WTC11 (cell line): ENCODE results near the gene ELP4. TPM values are rescaled to one million over a fixed set of nuclear protein-coding genes. Genes with fewer than 3 reads are reported as not detected.

Source experiments
- ATAC-seq: fragments of 200-7000 bp; cut with Tn5 transposase; 2 replicates; pipeline ENCODE4 v1.10.0; 2021; ENCODE audit warnings: mild to moderate bottlenecking, moderate library complexity
- CTCF ChIA-PET: fragments of 300-600 bp; sonication (Branson Sonifier 250); formaldehyde crosslinking; loops from one replicate; lab custom pipeline; 2021; ENCODE audit warnings: antibody characterized with exemption; lab: Charles Lee
- POLR2A ChIA-PET: fragments of 350-600 bp; sonication (Branson Sonifier 250); formaldehyde crosslinking; loops from one replicate; lab custom pipeline; 2021; ENCODE audit warnings: antibody characterized with exemption; lab: Charles Lee
- DNase-seq: peaks from one replicate; pipeline ENCODE4 v3.0.0; 2021; ENCODE audit warnings: low spot score
- H3K27ac Mint-ChIP-seq: 2 replicates; pipeline ENCODE4 v1.8.0; 2021; ENCODE audit warnings: mixed read lengths
- H3K27me3 Mint-ChIP-seq: 2 replicates; pipeline ENCODE4 v1.8.0; 2021; ENCODE audit warnings: low read depth, mild to moderate bottlenecking, moderate library complexity, mixed read lengths
- H3K36me3 Mint-ChIP-seq: 2 replicates; pipeline ENCODE4 v1.8.0; 2021; ENCODE audit warnings: mixed read lengths
- H3K4me1 Mint-ChIP-seq: 2 replicates; pipeline ENCODE4 v1.8.0; 2022; ENCODE audit warnings: mixed read lengths
- H3K4me3 Mint-ChIP-seq: 2 replicates; pipeline ENCODE4 v1.8.0; 2021; ENCODE audit warnings: mild to moderate bottlenecking, moderate library complexity, mixed read lengths
- H3K9me3 Mint-ChIP-seq: 2 replicates; pipeline ENCODE4 v1.8.0; 2021; ENCODE audit warnings: mixed read lengths
- ATF1 ChIP-seq: sonication (generic); formaldehyde crosslinking; IDR thresholded peaks from 2 replicates; pipeline ENCODE4 v1.8.1; 2023; ENCODE audit warnings: mild to moderate bottlenecking, moderate library complexity, missing genetic modification reagents
- ATF3 ChIP-seq: sonication (generic); formaldehyde crosslinking; conservative IDR thresholded peaks from 2 replicates; pipeline ENCODE4 v1.8.1; 2022; ENCODE audit warnings: mild to moderate bottlenecking, missing genetic modification reagents
- ATF6 ChIP-seq: sonication (generic); formaldehyde crosslinking; IDR thresholded peaks from 2 replicates; pipeline ENCODE4 v1.8.1; 2023; ENCODE audit warnings: mild to moderate bottlenecking, missing genetic modification reagents
- CREB1 ChIP-seq: sonication (generic); formaldehyde crosslinking; IDR thresholded peaks from 2 replicates; pipeline ENCODE4 v1.8.0; 2023; ENCODE audit warnings: mild to moderate bottlenecking, missing genetic modification reagents
- CTCF ChIP-seq: fragments of 200-600 bp; IDR thresholded peaks from 2 replicates; pipeline ENCODE4 v1.8.0; 2022; ENCODE audit warnings: antibody characterized with exemption
- ELF4 ChIP-seq: sonication (generic); formaldehyde crosslinking; IDR thresholded peaks from 2 replicates; pipeline ENCODE4 v1.8.1; 2022; ENCODE audit warnings: low read depth, mild to moderate bottlenecking, moderate library complexity, missing genetic modification reagents
- FOXK1 ChIP-seq: sonication (generic); formaldehyde crosslinking; IDR thresholded peaks from 2 replicates; pipeline ENCODE4 v1.8.0; 2022; ENCODE audit warnings: mild to moderate bottlenecking, moderate library complexity, missing genetic modification reagents
- HMGA2 ChIP-seq: fragments of 250-450 bp; sonication (Bioruptor Pico); IDR thresholded peaks from 2 replicates; pipeline ENCODE4 v1.4.0; 2021; ENCODE audit warnings: mild to moderate bottlenecking, moderate library complexity
- NFATC4 ChIP-seq: fragments of 250-450 bp; sonication (Bioruptor Pico); IDR thresholded peaks from 2 replicates; pipeline ENCODE4 v1.9.0; 2021; ENCODE audit warnings: mild to moderate bottlenecking
- NR1H2 ChIP-seq: sonication (generic); formaldehyde crosslinking; IDR thresholded peaks from 2 replicates; pipeline ENCODE4 v1.9.0; 2021; ENCODE audit warnings: mild to moderate bottlenecking, moderate library complexity, missing genetic modification reagents
- PRDM15 ChIP-seq: sonication (generic); formaldehyde crosslinking; IDR thresholded peaks from 2 replicates; pipeline ENCODE4 v1.8.0; 2022; ENCODE audit warnings: missing genetic modification reagents
- USF2 ChIP-seq: sonication (generic); formaldehyde crosslinking; IDR thresholded peaks from 2 replicates; pipeline ENCODE4 v1.8.1; 2023; ENCODE audit warnings: mild to moderate bottlenecking, missing genetic modification reagents, moderate library complexity
- ZBTB43 ChIP-seq: sonication (generic); formaldehyde crosslinking; IDR thresholded peaks from 2 replicates; pipeline ENCODE4 v1.8.1; 2023; ENCODE audit warnings: mild to moderate bottlenecking, missing genetic modification reagents
- ZMAT4 ChIP-seq: fragments of 250-450 bp; sonication (Bioruptor Pico); IDR thresholded peaks from 2 replicates; pipeline ENCODE4 v1.9.0; 2021; ENCODE audit warnings: mild to moderate bottlenecking
- ZNF121 ChIP-seq: sonication (generic); formaldehyde crosslinking; IDR thresholded peaks from 2 replicates; pipeline ENCODE4 v1.8.0; 2023; ENCODE audit warnings: missing genetic modification reagents
- ZNF317 ChIP-seq: sonication (generic); formaldehyde crosslinking; IDR thresholded peaks from 2 replicates; pipeline ENCODE4 v1.8.1; 2023; ENCODE audit warnings: low read depth, mild to moderate bottlenecking, moderate library complexity, missing genetic modification reagents, borderline replicate concordance
- total RNA-seq: library from RNA; stranded (reverse); gene quantifications from 3 replicates; pipeline ENCODE4 v1.2.3, GENCODE V29; 2021

ELP4 gene
- total RNA-seq, 1 experiment from 2014 or later: 14.6 TPM

GRCh38 chr11:31640611-31641010, 131.0 kb downstream of the ELP4 start:
- ATAC-seq (no peak), DNase-seq (no peak)
- ChIA-PET POLR2A (no interaction called here), CTCF (interaction anchor here (0.9 to 5.7 kb wide), 22 partner anchors 9 to 533 kb away, joined by 3 to 47 read pairs (median 6); no protein-coding TSS in a partner anchor)
- H3K4me1 Mint-ChIP-seq: no peaks in the 10 kb centered on the region
- no peaks in the 10 kb centered on the region for H3K27me3 Mint-ChIP-seq
- no peaks in the 10 kb centered on the region for H3K9me3 Mint-ChIP-seq
- no peak overlapping the region for H3K4me3 Mint-ChIP-seq
- H3K27ac Mint-ChIP-seq: no peak overlapping the region
- H3K36me3 Mint-ChIP-seq: no peaks in the 10 kb centered on the region
- TF ChIP-seq ZMAT4 (CRISPR knock-in tag): no peak
- TF ChIP-seq ELF4: no peak
- peak; percentile 58 for TF ChIP-seq PRDM15 (CRISPR knock-in tag)
- no peak for TF ChIP-seq ATF6

- ATAC-seq (0 out of 2 replicates have a peak, but pooled peaks have one; percentile 38), DNase-seq (peak; percentile 65)
- Mint-ChIP-seq H3K9me3 (no peaks in the 10 kb centered on the region), H3K36me3 (no peaks in the 10 kb centered on the region), H3K4me3 (no peak overlapping the region), H3K27me3 (no peaks in the 10 kb centered on the region), H3K27ac (no peak overlapping the region), H3K4me1 (no peaks in the 10 kb centered on the region)
- TF ChIP-seq NFATC4 (CRISPR knock-in tag): no peak
- TF ChIP-seq CTCF: peak; percentile 59
- POLR2A ChIA-PET: no interaction called here
- CTCF ChIA-PET: interaction anchor here (0.5 to 5.7 kb wide), 45 partner anchors 9 to 534 kb away, joined by 3 to 47 read pairs (median 4); no protein-coding TSS in a partner anchor
Measured at GRCh38 chr11:31641477-31642062, 132.0 kb downstream of the ELP4 start.

- no peak overlapping the region for H3K27ac Mint-ChIP-seq
- ChIA-PET CTCF (no interaction called here), POLR2A (no interaction called here)
- H3K27me3 Mint-ChIP-seq: no peaks in the 10 kb centered on the region
- no peak for TF ChIP-seq NR1H2 (CRISPR knock-in tag)
- TF ChIP-seq ZBTB43 (CRISPR knock-in tag): no peak
- TF ChIP-seq ATF1 (CRISPR knock-in tag): no peak
- no peak for TF ChIP-seq ATF3 (CRISPR knock-in tag)
- TF ChIP-seq ZNF317: no peak
- TF ChIP-seq CREB1 (CRISPR knock-in tag): no peak
- no peak for TF ChIP-seq HMGA2
- TF ChIP-seq FOXK1 (CRISPR knock-in tag): no peak
- TF ChIP-seq USF2 (CRISPR knock-in tag): no peak
- no peak for TF ChIP-seq ZNF121 (CRISPR knock-in tag)
- H3K4me1 Mint-ChIP-seq: no peaks in the 10 kb centered on the region
- no peak overlapping the region for H3K4me3 Mint-ChIP-seq
- H3K9me3 Mint-ChIP-seq: no peaks in the 10 kb centered on the region
- no peak for DNase-seq
- no peaks in the 10 kb centered on the region for H3K36me3 Mint-ChIP-seq
- ATAC-seq: no peak
Measured at GRCh38 chr11:31643857-31644256, 134.3 kb downstream of the ELP4 start.
